Renal cortex interstitium (tissue), 3 donors: ENCODE results near the gene ECE2. TPM values are rescaled to one million over a fixed set of nuclear protein-coding genes. Genes with fewer than 3 reads are reported as not detected.

Experiments used
- polyA plus RNA-seq, 3 donors: library from polyadenylated mRNA; unstranded; fragments of 120-200 nt; gene quantifications; one replicate each; pipeline ENCODE4 v1.2.1, GENCODE V29; 2013; ENCODE audit not compliant: insufficient read length in 3 of 3

ECE2 gene
- polyA plus RNA-seq, 3 donors = not detected

Other genes starting within 250 kb of the ECE2 start
- gene HTR3D, start 244.3 kb upstream of the ECE2 start, polyA plus RNA-seq = not detected
- gene HTR3C, start 223.0 kb upstream of the ECE2 start, polyA plus RNA-seq = not detected
- under 1 TPM in 1 of 3 donors, not detected in 2; 0.11 TPM for gene HTR3E, start 179.0 kb upstream of the ECE2 start, polyA plus RNA-seq
- 10 to 100 TPM; 48.6 to 56.2 (median 49.6) TPM for gene EIF2B5, start 140.7 kb upstream of the ECE2 start, polyA plus RNA-seq
- gene DVL3, start 120.6 kb upstream of the ECE2 start, polyA plus RNA-seq = 10 to 100 TPM; 65.4 to 89.1 (median 83.6) TPM
- 100 to 1,000 TPM; 329 to 372 (median 369) TPM for gene AP2M1, start 101.2 kb upstream of the ECE2 start, polyA plus RNA-seq
- 10 to 100 TPM; 57.6 to 71.1 (median 60.9) TPM for gene ABCF3, start 89.8 kb upstream of the ECE2 start, polyA plus RNA-seq
- 1 to 10 TPM; 1.3 to 2.7 (median 1.8) TPM for gene VWA5B2, start 46.4 kb upstream of the ECE2 start, polyA plus RNA-seq
- 10 to 100 TPM; 29.2 to 38.1 (median 35.1) TPM for gene ALG3, start 27.1 kb upstream of the ECE2 start, polyA plus RNA-seq
- 1 to 10 TPM; 2.2 to 3.2 (median 3.0) TPM for gene EEF1AKMT4, start 26.4 kb upstream of the ECE2 start, polyA plus RNA-seq
- under 1 TPM in 2 of 3 donors, not detected in 1; 0.17 to 0.33 TPM for gene CAMK2N2, start 14.5 kb upstream of the ECE2 start, polyA plus RNA-seq
- 100 to 1,000 TPM; 210 to 252 (median 223) TPM for gene PSMD2, start 23.2 kb downstream of the ECE2 start, polyA plus RNA-seq
- 100 to 1,000 TPM; 171 to 242 (median 221) TPM for gene EIF4G1, start 38.6 kb downstream of the ECE2 start, polyA plus RNA-seq
- 10 to 100 TPM in 2 of 3 donors, 1 to 10 TPM in 1; 9.7 to 17.2 (median 12.9) TPM for gene FAM131A, start 61.6 kb downstream of the ECE2 start, polyA plus RNA-seq
- gene CLCN2, start 85.6 kb downstream of the ECE2 start, polyA plus RNA-seq = 10 to 100 TPM in 2 of 3 donors, 1 to 10 TPM in 1; 9.7 to 14.0 (median 11.5) TPM
- gene POLR2H, start 85.7 kb downstream of the ECE2 start, polyA plus RNA-seq = 100 to 1,000 TPM in 1 of 3 donors, 10 to 100 TPM in 2; 87.2 to 115 (median 91.0) TPM
- gene THPO, start 102.2 kb downstream of the ECE2 start, polyA plus RNA-seq = 1 to 10 TPM; 1.8 to 2.4 (median 2.0) TPM
- 10 to 100 TPM; 10.5 to 19.0 (median 14.2) TPM for gene CHRD, start 104.0 kb downstream of the ECE2 start, polyA plus RNA-seq